Kidney (tissue), 14 donors: ENCODE results near the gene SARNP. TPM values are rescaled to one million over a fixed set of nuclear protein-coding genes. Genes with fewer than 3 reads are reported as not detected.

Source experiments
- DNase-seq, 5 donors: peaks; one replicate each; pipeline ENCODE4 v3.0.0-alpha.2; 2013 to 2020
- FAIRE-seq: peaks from 2 replicates; lab custom pipeline; 2012; peaks lifted over from hg19 to GRCh38; lab: Jason Lieb, UNC
- H3K27ac ChIP-seq, 2 donors: one replicate each; pipeline ENCODE4 v1.7.0; 2013; ENCODE audit warnings: low read depth in 2 of 2, low read length in 2 of 2, inconsistent platforms in 1 of 2
- H3K27me3 ChIP-seq: one replicate; pipeline ENCODE4 v1.7.1; 2013; ENCODE audit warnings: low read length, inconsistent platforms; ENCODE audit not compliant: control insufficient read depth, insufficient read depth
- H3K36me3 ChIP-seq, 3 donors: one replicate each; pipeline versions ENCODE4 v1.7.0 to v1.7.1; 2013; ENCODE audit warnings: low read length in 3 of 3, control low read depth in 1 of 3, inconsistent platforms in 1 of 3; ENCODE audit not compliant: insufficient read depth in 3 of 3, control insufficient read depth in 2 of 3
- H3K4me1 ChIP-seq, 3 donors: one replicate each; pipeline versions ENCODE4 v1.7.0 to v1.7.1; 2013; ENCODE audit warnings: low read length in 3 of 3, inconsistent platforms in 1 of 3, low read depth in 1 of 3; ENCODE audit not compliant: control insufficient read depth in 2 of 3, insufficient read depth in 2 of 3
- H3K4me3 ChIP-seq, 3 donors: one replicate each; pipeline versions ENCODE4 v1.7.0 to v1.8.1; 2013; ENCODE audit warnings: low read length in 3 of 3, control low read depth in 1 of 3, inconsistent platforms in 1 of 3
- H3K9ac ChIP-seq, 3 donors: one replicate each; pipeline versions ENCODE4 v1.7.0 to v1.7.1; 2013; ENCODE audit warnings: low read length in 3 of 3, control low read depth in 1 of 3, inconsistent platforms in 1 of 3
- H3K9me3 ChIP-seq, 3 donors: one replicate each; pipeline versions ENCODE4 v1.7.0 to v1.7.1; 2013; ENCODE audit warnings: low read length in 3 of 3, control low read depth in 1 of 3, inconsistent platforms in 1 of 3; ENCODE audit not compliant: control insufficient read depth in 2 of 3, insufficient read depth in 1 of 3
- intact Hi-C: fragments of 100-400 bp; cut with DNase I; formaldehyde crosslinking; loops from one replicate; pipeline ENCODE4 v1.11.1; 2022
- polyA plus RNA-seq: library from polyadenylated mRNA; stranded (reverse); fragments of 350-450 nt; fragmentation: Illumina TruSeq; extraction: RNeasy Lipid Tissue Mini Kit (QIAGEN cat#74804); gene quantifications from one replicate; pipeline ENCODE4 v1.2.3, GENCODE V29; 2014; ENCODE audit warnings: low read depth, low replicate concordance; ENCODE audit not compliant: insufficient read depth
- total RNA-seq: library from RNA; stranded (reverse); fragmentation: NEBNext Ultra II Directional; extraction: Animal tissue kit (Norgen Biotek cat#: 25700); gene quantifications from one replicate; pipeline ENCODE4 v1.2.1, GENCODE V29; 2021
- TF ChIP-seq, protein P1 (sequence below): IDR thresholded peaks from 3 replicates; pipeline ENCODE4 v1.5.1; 2012; ENCODE audit warnings: mild to moderate bottlenecking, moderate library complexity, borderline replicate concordance; ENCODE audit not compliant: insufficient read depth; ENCODE audit errors: extremely low read depth
- donor health status: control.
- donor health status: control.
- donor health status: control.
- donor health status: control.
- donor health status: control.
- donor health status: DM: yes; HTN: yes; CAD: no.
- donor health status: Normal renal cell carcinoma (clear cell type).

Gene SARNP
- total and polyA plus RNA-seq, 2 donors from 2014 or later, result 51.1 to 109 TPM

DNA sequence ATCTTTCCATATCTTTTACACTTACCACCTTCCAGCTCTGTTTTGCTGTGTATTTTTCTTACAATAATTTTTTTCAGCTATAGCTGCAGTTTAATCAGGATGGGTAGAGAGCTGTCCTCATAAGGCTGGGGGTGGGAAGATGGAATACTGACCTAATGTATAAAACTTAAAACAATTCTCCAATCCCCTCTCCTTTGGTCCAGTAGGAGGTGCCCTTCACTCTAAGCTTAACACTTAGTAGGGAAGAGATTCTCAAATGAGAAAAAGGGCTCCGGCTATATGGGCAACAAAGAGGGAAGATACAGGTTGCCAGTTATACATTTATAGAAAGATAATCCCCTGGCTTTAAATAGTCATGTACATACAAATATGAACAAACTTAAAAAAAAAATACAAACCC lies 3.2 kb upstream of the SARNP start:
- DNase-seq, result no peak
- no peaks in the 10 kb centered on the region for H3K27me3 ChIP-seq
- H3K36me3 ChIP-seq, result peaks cover 3 to 27% (median 11%) of the 10 kb centered on the region in 3 donors
- H3K9me3 ChIP-seq, result no peaks in the 10 kb centered on the region
- intact Hi-C loops, result no loop called here
- TF ChIP-seq, protein P1, sequence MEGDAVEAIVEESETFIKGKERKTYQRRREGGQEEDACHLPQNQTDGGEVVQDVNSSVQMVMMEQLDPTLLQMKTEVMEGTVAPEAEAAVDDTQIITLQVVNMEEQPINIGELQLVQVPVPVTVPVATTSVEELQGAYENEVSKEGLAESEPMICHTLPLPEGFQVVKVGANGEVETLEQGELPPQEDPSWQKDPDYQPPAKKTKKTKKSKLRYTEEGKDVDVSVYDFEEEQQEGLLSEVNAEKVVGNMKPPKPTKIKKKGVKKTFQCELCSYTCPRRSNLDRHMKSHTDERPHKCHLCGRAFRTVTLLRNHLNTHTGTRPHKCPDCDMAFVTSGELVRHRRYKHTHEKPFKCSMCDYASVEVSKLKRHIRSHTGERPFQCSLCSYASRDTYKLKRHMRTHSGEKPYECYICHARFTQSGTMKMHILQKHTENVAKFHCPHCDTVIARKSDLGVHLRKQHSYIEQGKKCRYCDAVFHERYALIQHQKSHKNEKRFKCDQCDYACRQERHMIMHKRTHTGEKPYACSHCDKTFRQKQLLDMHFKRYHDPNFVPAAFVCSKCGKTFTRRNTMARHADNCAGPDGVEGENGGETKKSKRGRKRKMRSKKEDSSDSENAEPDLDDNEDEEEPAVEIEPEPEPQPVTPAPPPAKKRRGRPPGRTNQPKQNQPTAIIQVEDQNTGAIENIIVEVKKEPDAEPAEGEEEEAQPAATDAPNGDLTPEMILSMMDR, result no peak
- H3K9ac ChIP-seq, result no peak overlapping the region
- peaks cover 2 to 15% (median 2%) of the 10 kb centered on the region in 3 donors for H3K4me1 ChIP-seq
- no peak for FAIRE-seq
- H3K27ac ChIP-seq, result no peak overlapping the region
- no peak overlapping the region for H3K4me3 ChIP-seq

DNA sequence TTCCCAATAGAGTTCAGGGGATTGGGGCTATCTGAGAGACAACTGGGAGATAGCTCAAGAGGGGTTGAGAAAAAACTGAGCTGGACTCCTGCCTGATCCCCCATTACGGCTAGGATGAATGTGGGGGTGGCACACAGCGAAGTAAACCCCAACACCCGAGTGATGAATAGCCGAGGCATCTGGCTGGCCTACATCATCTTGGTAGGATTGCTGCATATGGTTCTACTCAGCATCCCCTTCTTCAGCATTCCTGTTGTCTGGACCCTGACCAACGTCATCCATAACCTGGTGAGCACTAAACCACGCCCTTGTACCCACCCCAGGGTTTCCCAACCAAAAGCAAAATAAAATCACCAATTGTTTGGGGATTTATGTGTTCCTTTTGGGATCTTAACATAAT lies 1.4 kb upstream of the SARNP start:
- FAIRE-seq (no peak), DNase-seq (no peak)
- Histone ChIP-seq H3K4me3 (peak overlapping the region in 1 of 3 donors; percentile 100), H3K27me3 (no peaks in the 10 kb centered on the region), H3K27ac (no peak overlapping the region), H3K4me1 (peaks cover under 1 to 18% (median 5%) of the 10 kb centered on the region in 3 donors), H3K36me3 (peaks cover 3 to 27% (median 11%) of the 10 kb centered on the region in 3 donors), H3K9me3 (no peaks in the 10 kb centered on the region), H3K9ac (no peak overlapping the region)
- intact Hi-C loops, result no loop called here
- TF ChIP-seq, protein P1, result no peak

DNA sequence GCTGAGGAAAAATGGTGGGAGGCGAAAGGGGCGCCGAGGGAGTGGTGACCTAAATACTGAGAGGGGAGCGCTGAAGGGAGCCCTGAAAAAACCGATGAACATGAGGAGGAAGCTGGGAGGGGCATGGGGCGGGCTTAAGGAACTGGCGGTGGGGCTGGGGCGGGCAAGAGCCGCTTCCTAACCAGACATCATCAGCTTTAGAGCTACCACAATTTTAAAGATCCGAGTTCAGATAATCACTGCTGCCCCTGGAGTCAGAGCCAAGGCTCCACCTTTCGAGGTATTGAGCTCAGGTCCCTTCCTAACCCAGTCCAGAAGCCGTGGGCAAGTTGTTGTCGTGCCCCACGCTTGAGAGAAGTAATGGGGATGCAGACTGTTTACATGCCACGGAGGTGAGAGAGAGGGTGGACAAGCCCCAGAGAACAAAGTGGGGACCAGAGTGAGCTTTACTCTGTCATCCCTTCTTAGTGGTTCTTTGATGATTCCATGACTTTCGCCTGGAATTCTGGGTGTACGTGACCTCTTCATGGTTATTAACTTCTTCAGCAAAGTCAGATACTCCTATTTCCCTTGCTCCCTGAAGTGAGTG lies 710 bp upstream of the SARNP start:
- FAIRE-seq (no peak), DNase-seq (peak in 1 of 5 donors; percentile 40)
- Histone ChIP-seq H3K27me3 (no peaks in the 10 kb centered on the region), H3K4me3 (peak overlapping the region; percentile 83 to 100 (median 88)), H3K9ac (peak overlapping the region; percentile 26 to 78 (median 74)), H3K4me1 (peaks cover 0 to 17% (median 5%) of the 10 kb centered on the region in 3 donors), H3K27ac (peak overlapping the region; percentile 49 to 63), H3K36me3 (peaks cover 3 to 27% (median 9%) of the 10 kb centered on the region in 3 donors), H3K9me3 (no peaks in the 10 kb centered on the region)
- TF ChIP-seq, protein P1, result no peak
- intact Hi-C loops, result no loop called here
